Vagina (tissue), 2 donors: ENCODE data around the gene MCRS1.

ENCODE experiments used
- POLR2AphosphoS5 ChIP-seq, 2 donors: sonication (generic); formaldehyde crosslinking; IDR thresholded peaks; one replicate each; pipeline ENCODE4 v1.9.0; 2017; ENCODE audit warnings: antibody characterized with exemption in 2 of 2, mild to moderate bottlenecking in 2 of 2, low read depth in 1 of 2; ENCODE audit not compliant: insufficient read depth in 1 of 2
- TF ChIP-seq, protein P1 (sequence below), 3 experiments: fragments of 450-650 bp in 2 of 3; fragments of 200-600 bp in 1 of 3; sonication (generic) in 1 of 3; IDR thresholded peaks; one replicate each; pipeline ENCODE4 v1.5.1; 2017 to 2019; ENCODE audit warnings: antibody characterized with exemption in 3 of 3, mild to moderate bottlenecking in 2 of 3, moderate library complexity in 2 of 3

DNA sequence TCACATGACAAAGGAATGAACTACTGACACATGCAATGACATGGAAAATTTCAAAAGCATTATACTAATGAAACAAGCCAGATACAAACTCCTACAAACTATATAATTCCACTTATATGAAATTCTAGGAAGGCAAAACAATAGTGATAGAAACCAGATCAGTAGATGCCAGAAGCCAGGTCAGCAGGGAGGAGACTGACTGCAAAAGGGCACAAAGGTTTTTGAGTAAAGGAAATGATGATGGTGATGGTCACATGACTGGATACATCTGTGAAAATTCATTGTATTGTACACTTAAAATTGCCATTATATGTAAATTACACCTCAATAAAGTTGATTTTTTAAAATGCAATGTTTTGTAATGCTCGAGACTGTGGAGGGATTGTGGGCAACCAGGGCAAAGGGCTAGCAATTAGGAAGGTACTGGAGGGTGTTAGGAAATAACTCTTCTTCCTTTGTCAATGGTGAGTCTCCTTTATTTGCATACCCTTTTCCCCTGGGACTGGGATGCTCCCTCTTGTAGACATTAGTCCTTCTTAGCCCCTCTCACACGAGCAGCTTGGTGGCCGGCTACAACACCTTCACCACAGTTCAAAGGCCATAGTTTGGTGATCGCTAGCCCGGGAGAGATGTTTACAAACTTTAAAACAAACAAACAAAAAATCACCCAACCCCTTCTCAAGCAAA is 48.7 kb upstream of the MCRS1 start:
- TF ChIP-seq, protein P1, sequence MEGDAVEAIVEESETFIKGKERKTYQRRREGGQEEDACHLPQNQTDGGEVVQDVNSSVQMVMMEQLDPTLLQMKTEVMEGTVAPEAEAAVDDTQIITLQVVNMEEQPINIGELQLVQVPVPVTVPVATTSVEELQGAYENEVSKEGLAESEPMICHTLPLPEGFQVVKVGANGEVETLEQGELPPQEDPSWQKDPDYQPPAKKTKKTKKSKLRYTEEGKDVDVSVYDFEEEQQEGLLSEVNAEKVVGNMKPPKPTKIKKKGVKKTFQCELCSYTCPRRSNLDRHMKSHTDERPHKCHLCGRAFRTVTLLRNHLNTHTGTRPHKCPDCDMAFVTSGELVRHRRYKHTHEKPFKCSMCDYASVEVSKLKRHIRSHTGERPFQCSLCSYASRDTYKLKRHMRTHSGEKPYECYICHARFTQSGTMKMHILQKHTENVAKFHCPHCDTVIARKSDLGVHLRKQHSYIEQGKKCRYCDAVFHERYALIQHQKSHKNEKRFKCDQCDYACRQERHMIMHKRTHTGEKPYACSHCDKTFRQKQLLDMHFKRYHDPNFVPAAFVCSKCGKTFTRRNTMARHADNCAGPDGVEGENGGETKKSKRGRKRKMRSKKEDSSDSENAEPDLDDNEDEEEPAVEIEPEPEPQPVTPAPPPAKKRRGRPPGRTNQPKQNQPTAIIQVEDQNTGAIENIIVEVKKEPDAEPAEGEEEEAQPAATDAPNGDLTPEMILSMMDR (IDR thresholded peaks at IDR 0.05): no peak
- TF ChIP-seq POLR2AphosphoS5 (IDR thresholded peaks at IDR 0.05; ENCODE audit: insufficient read depth in 1 of 2, low read depth in 1 of 2): no peak
